ENCODE measurements around the gene PURA. TPM values are rescaled to one million over a fixed set of nuclear protein-coding genes. Genes with fewer than 3 reads are reported as not detected.

Gene PURA
- polyA plus RNA-seq, 2 of the 4 experiments (the other 2 are of a cell fraction) = 4.5 to 12.7 TPM

DNA sequence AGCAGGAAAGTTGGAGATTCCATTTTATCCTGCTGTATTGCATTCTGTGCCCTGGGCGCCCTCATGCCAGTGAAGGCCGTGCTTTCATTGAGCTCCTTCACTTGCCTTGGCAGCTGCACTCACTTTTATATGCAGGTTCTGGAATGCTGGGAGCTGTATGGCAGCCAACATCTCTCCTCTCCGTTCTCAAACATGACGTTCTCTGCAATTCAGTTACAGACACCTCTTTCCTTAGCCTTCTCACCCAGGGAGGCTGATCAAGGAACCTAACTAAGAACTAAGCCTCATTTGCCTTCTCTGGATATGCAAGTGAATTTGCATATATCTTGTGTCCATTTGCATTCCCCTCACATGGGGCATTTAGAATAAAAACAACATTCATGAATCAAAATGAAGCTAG is 29.4 kb upstream of the PURA start:
- ChIA-PET CTCF (interaction anchor here (0.7 to 2.3 kb wide), 6 partner anchors 10 to 72 kb away, joined by 3 to 7 read pairs (median 4); no protein-coding TSS in a partner anchor), POLR2A (no interaction called here)
- no peak overlapping the region for H3K27ac ChIP-seq
- no peak overlapping the region for H3K4me3 ChIP-seq
- H3K4me2 ChIP-seq = no peak overlapping the region
- H3K4me1 ChIP-seq = no peaks in the 10 kb centered on the region
- WGBS (ENCODE audit: missing lambda C conversion rate) = 24% methylated on average over 4 of the region's 4 CpGs
- H3K9me3 ChIP-seq = peaks cover 7% of the 10 kb centered on the region; the same call in 2 of the 3 replicates
- DNase-seq (ENCODE audit: low read depth in 1 of 2, low spot score in 1 of 2) = no peak
- TF ChIP-seq, protein P1, sequence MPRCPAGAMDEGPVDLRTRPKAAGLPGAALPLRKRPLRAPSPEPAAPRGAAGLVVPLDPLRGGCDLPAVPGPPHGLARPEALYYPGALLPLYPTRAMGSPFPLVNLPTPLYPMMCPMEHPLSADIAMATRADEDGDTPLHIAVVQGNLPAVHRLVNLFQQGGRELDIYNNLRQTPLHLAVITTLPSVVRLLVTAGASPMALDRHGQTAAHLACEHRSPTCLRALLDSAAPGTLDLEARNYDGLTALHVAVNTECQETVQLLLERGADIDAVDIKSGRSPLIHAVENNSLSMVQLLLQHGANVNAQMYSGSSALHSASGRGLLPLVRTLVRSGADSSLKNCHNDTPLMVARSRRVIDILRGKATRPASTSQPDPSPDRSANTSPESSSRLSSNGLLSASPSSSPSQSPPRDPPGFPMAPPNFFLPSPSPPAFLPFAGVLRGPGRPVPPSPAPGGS (IDR thresholded peaks at IDR 0.05) = no peak
- TF ChIP-seq CTCF (IDR thresholded peaks at IDR 0.05) (no peak), EP300 (IDR thresholded peaks at IDR 0.05) (no peak), JUNB (IDR thresholded peaks at IDR 0.05) (no peak), ZFP36 (IDR thresholded peaks at IDR 0.05; ENCODE audit: borderline replicate concordance, partially characterized antibody) (no peak), TP53 (CRISPR knock-in tag; IDR thresholded peaks at IDR 0.05) (no peak), MYC (IDR thresholded peaks at IDR 0.05; ENCODE audit: borderline replicate concordance, low read length) (no peak), EHMT2 (IDR thresholded peaks at IDR 0.05; ENCODE audit: low read depth) (no peak), KDM1A (IDR thresholded peaks at IDR 0.05; ENCODE audit: low read depth) (no peak), NPAS2 (CRISPR knock-in tag; IDR thresholded peaks at IDR 0.05; ENCODE audit: borderline replicate concordance) (no peak), RARB (CRISPR knock-in tag; IDR thresholded peaks at IDR 0.05) (no peak), E2F6 (IDR thresholded peaks at IDR 0.05; ENCODE audit: borderline replicate concordance, low read depth) (no peak), FOSL2 (IDR thresholded peaks at IDR 0.05) (no peak), FOSL2 (CRISPR knock-in tag; IDR thresholded peaks at IDR 0.05) (no peak), HES2 (IDR thresholded peaks at IDR 0.05) (no peak), MAX (IDR thresholded peaks at IDR 0.05) (no peak), CBX8 (IDR thresholded peaks at IDR 0.05) (no peak), MAFK (IDR thresholded peaks at IDR 0.05; ENCODE audit: partially characterized antibody) (no peak)
- TF ChIP-seq, protein P2, sequence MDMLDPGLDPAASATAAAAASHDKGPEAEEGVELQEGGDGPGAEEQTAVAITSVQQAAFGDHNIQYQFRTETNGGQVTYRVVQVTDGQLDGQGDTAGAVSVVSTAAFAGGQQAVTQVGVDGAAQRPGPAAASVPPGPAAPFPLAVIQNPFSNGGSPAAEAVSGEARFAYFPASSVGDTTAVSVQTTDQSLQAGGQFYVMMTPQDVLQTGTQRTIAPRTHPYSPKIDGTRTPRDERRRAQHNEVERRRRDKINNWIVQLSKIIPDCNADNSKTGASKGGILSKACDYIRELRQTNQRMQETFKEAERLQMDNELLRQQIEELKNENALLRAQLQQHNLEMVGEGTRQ (IDR thresholded peaks at IDR 0.05) = no peak
- TF ChIP-seq, protein P3, sequence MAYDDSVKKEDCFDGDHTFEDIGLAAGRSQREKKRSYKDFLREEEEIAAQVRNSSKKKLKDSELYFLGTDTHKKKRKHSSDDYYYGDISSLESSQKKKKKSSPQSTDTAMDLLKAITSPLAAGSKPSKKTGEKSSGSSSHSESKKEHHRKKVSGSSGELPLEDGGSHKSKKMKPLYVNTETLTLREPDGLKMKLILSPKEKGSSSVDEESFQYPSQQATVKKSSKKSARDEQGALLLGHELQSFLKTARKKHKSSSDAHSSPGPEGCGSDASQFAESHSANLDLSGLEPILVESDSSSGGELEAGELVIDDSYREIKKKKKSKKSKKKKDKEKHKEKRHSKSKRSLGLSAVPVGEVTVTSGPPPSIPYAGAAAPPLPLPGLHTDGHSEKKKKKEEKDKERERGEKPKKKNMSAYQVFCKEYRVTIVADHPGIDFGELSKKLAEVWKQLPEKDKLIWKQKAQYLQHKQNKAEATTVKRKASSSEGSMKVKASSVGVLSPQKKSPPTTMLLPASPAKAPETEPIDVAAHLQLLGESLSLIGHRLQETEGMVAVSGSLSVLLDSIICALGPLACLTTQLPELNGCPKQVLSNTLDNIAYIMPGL (CRISPR knock-in tag; IDR thresholded peaks at IDR 0.05; ENCODE audit: borderline replicate concordance) = no peak
- ATAC-seq = no peak
- no peak for FAIRE-seq

DNA sequence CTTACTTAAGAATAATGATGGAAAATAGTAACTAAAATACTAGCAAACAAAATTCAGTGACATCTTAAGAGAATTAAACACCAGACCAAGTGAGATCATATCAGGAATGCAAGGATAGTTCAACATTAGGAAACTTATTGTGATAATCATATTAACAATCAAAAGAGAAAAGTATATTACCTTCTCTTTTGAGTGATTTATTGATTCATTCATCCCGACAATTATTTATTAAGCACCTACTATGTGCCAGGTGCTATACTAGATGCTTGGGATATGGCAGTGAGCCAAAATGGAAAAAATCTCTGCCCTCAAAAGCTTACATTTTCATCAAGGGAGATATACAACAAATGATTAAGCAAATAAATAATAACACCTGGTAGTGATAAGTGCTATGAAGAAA is 23.7 kb upstream of the PURA start:
- Histone ChIP-seq H3K27ac (no peak overlapping the region), H3K4me1 (no peaks in the 10 kb centered on the region), H3K4me2 (no peak overlapping the region), H3K9me3 (peaks cover 27% of the 10 kb centered on the region), H3K4me3 (no peak overlapping the region)
- ChIA-PET POLR2A (no interaction called here), CTCF (interaction anchor here (0.8 kb wide), 1 partner anchor 54 kb away, joined by 3 read pairs; no protein-coding TSS in a partner anchor)
- ATAC-seq (no peak), FAIRE-seq (no peak), DNase-seq (ENCODE audit: low read depth in 1 of 2, low spot score in 1 of 2) (no peak)
- TF ChIP-seq CHD4 (IDR thresholded peaks at IDR 0.05; ENCODE audit: borderline replicate concordance) (no peak), NR3C1 (IDR thresholded peaks at IDR 0.05) (no peak), ZSCAN20 (CRISPR knock-in tag; IDR thresholded peaks at IDR 0.05) (no peak), EP300 (IDR thresholded peaks at IDR 0.05) (no peak), EHF (CRISPR knock-in tag; IDR thresholded peaks at IDR 0.05) (no peak), CBX2 (IDR thresholded peaks at IDR 0.05; ENCODE audit: borderline replicate concordance, low read depth) (no peak), HOXB13 (CRISPR knock-in tag; IDR thresholded peaks at IDR 0.05; ENCODE audit: low read depth) (no peak), POLR2A (IDR thresholded peaks at IDR 0.05; ENCODE audit: low read length) (no peak), E2F6 (IDR thresholded peaks at IDR 0.05; ENCODE audit: borderline replicate concordance, low read depth) (no peak), CEBPB (IDR thresholded peaks at IDR 0.05) (no peak), MYC (IDR thresholded peaks at IDR 0.05; ENCODE audit: borderline replicate concordance, low read length) (no peak), RCOR1 (IDR thresholded peaks at IDR 0.05; ENCODE audit: low read depth, low read length) (no peak), NPAS2 (CRISPR knock-in tag; IDR thresholded peaks at IDR 0.05; ENCODE audit: borderline replicate concordance) (no peak), MAX (IDR thresholded peaks at IDR 0.05) (no peak)
- WGBS (ENCODE audit: missing lambda C conversion rate) = 2% methylated on average over 1 of the region's 1 CpG
